Thymus (tissue), 11 donors: ENCODE measurements around the gene TNS3. TPM values are rescaled to one million over a fixed set of nuclear protein-coding genes. Genes with fewer than 3 reads are reported as not detected.

Experiments
- DNase-seq, 9 donors: peaks; one replicate each; pipeline ENCODE4 v3.0.0-alpha.2; 2013; ENCODE audit warnings: low spot score in 9 of 9, low read depth in 6 of 9, missing footprints in 1 of 9
- H3K27ac ChIP-seq, 2 donors: one replicate each; pipeline ENCODE4 v1.5.1; 2013; ENCODE audit warnings: control low read depth in 1 of 2, low read depth in 1 of 2, low read length in 1 of 2, mild to moderate bottlenecking in 1 of 2, moderate library complexity in 1 of 2
- H3K27me3 ChIP-seq, 2 donors: one replicate each; pipeline ENCODE4 v1.5.1; 2013; ENCODE audit warnings: low read length in 1 of 2; ENCODE audit not compliant: control insufficient read depth in 2 of 2, insufficient read depth in 1 of 2
- H3K36me3 ChIP-seq, 2 donors: one replicate each; pipeline ENCODE4 v1.5.1; 2013; ENCODE audit warnings: low read length in 1 of 2, mild to moderate bottlenecking in 1 of 2, moderate library complexity in 1 of 2; ENCODE audit not compliant: control insufficient read depth in 2 of 2, insufficient read depth in 2 of 2
- H3K4me1 ChIP-seq, 2 donors: one replicate each; pipeline ENCODE4 v1.5.1; 2013; ENCODE audit warnings: low read length in 2 of 2; ENCODE audit not compliant: control insufficient read depth in 2 of 2, insufficient read depth in 2 of 2
- H3K4me3 ChIP-seq, 2 donors: one replicate each; pipeline ENCODE4 v1.5.1; 2013; ENCODE audit warnings: low read length in 2 of 2, control low read depth in 1 of 2, mild to moderate bottlenecking in 1 of 2
- H3K9me3 ChIP-seq, 2 donors: one replicate each; pipeline ENCODE4 v1.5.1; 2013; ENCODE audit warnings: low read length in 1 of 2, mild to moderate bottlenecking in 1 of 2; ENCODE audit not compliant: control insufficient read depth in 2 of 2, insufficient read depth in 1 of 2
- WGBS: extraction: QIAGEN DNeasy Blood & Tissue Kit; methylation state at CpG from one replicate; pipeline ENCODE4 v1.1.7; 2013; 5-methylcytosine and 5-hydroxymethylcytosine counted together
- polyA plus RNA-seq: library from polyadenylated mRNA; stranded (reverse); fragments of 200-250 nt; gene quantifications from one replicate; pipeline ENCODE4 v1.2.3, GENCODE V29; 2013
- total RNA-seq: library from RNA; stranded (reverse); fragments of 120-200 nt; gene quantifications from one replicate; pipeline ENCODE4 v1.2.4, GENCODE V29; 2013
- donor health status: healthy.

TNS3 gene
- total and polyA plus RNA-seq, 2 donors, result 5.9 to 6.2 TPM

DNA sequence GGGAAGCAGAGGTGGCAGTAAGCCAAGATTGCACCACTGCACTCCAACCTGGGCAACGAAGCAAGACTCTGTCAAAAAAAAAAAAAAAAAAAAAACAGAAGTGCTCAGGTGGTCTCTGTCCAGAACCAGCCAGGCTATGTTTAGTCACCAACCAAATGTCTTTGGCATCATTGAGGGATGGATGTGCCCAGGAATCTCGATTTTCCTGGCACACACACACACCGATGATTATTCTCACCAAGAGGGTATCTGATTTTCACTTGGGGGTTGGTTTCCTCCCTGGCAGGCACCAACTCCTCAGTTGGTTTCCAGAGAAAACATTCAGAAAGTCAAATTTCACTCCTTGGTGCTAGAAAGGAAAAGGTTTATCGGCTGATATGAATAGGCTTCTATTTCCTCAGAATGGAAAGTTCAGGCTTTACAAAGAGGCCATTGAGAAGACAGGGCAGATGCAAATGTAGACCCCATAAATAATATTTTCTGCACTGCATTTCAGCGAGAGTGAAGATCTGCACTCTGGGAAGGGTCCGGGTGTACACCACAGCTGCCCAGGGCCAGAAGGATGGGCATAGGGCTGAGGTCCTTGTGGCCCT, 154.8 kb downstream of the TNS3 start:
- no peak overlapping the region for H3K27ac ChIP-seq
- no peak for DNase-seq
- H3K27me3 ChIP-seq, result no peaks in the 10 kb centered on the region
- no peaks in the 10 kb centered on the region for H3K9me3 ChIP-seq
- WGBS, result 85% methylated on average over 6 of the region's 6 CpGs
- no peaks in the 10 kb centered on the region for H3K4me1 ChIP-seq
- H3K4me3 ChIP-seq, result no peak overlapping the region
- H3K36me3 ChIP-seq, result no peaks in the 10 kb centered on the region

DNA sequence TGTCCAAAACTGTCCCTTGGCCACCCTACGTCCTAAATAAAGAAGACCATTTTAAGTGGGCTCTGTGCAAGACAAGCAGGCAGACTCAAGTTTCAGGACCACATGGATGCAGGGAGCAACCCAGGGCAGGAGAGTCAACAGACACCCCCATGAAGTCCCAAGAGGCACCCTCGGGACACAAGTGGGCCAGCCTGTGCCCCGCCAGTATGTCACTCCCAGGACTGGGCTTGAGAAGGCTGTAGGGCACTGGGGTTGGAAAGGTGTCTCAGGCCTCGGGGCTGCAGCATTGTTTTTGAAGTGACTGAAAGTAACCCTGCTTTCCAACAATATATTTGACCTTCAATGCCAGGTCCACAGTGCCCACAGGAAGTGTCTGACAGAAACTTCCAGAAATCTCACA, 157.4 kb downstream of the TNS3 start:
- no peak for DNase-seq
- 96% methylated on average over 4 of the region's 4 CpGs for WGBS
- H3K4me3 ChIP-seq, result no peak overlapping the region
- no peaks in the 10 kb centered on the region for H3K36me3 ChIP-seq
- no peak overlapping the region for H3K27ac ChIP-seq
- no peaks in the 10 kb centered on the region for H3K4me1 ChIP-seq
- no peaks in the 10 kb centered on the region for H3K27me3 ChIP-seq
- H3K9me3 ChIP-seq, result peaks cover 2 to 4% of the 10 kb centered on the region in 2 donors

DNA sequence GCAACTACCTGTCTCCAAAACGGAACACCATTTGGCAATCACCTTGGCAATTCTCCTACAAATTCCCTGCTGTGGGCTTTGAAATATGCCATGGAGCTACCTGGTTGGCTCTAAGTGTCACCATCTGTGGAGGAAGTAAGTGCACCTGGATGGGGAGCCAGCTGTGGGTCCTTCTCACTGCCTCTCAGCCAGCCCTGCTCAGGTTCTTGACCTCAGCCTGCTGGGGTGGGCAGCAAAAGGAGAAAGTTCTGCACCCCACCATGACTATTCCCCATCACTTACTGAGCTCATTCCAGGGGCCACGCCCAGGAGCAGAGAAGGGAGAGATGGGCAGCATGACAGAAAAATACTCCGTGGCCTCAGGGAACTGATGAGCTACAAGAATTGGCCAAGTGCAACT, 158.7 kb downstream of the TNS3 start:
- no peak overlapping the region for H3K4me3 ChIP-seq
- WGBS, result 99% methylated on average over 3 of the region's 3 CpGs
- H3K27me3 ChIP-seq, result no peaks in the 10 kb centered on the region
- DNase-seq, result no peak
- no peak overlapping the region for H3K27ac ChIP-seq
- no peaks in the 10 kb centered on the region for H3K36me3 ChIP-seq
- H3K9me3 ChIP-seq, result peaks cover 2 to 4% of the 10 kb centered on the region in 2 donors
- no peaks in the 10 kb centered on the region for H3K4me1 ChIP-seq

DNA sequence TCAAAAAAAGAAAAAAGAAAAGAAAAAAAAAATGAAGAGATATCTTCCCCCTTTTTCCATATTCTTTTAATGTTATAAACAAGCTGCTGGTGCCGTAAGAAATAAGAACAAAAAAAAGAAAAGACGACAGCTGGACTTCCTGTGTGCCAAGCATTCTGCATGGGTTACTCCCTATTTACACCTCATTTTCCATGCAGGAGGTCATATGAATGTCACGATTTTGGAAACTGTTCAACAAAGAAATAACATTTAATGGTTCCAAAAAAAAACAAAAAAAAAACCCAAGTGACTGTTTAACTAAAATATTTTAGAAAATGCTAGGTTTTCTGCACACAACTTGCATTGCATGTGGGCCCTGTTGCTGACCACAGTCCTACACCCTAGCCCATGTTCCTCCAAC, 159.3 kb downstream of the TNS3 start:
- H3K4me3 ChIP-seq, result no peak overlapping the region
- no peak for DNase-seq
- H3K9me3 ChIP-seq, result peaks cover 2 to 4% of the 10 kb centered on the region in 2 donors
- no peak overlapping the region for H3K27ac ChIP-seq
- WGBS, result 96% methylated on average over 3 of the region's 3 CpGs
- no peaks in the 10 kb centered on the region for H3K36me3 ChIP-seq
- no peaks in the 10 kb centered on the region for H3K27me3 ChIP-seq
- H3K4me1 ChIP-seq, result no peaks in the 10 kb centered on the region

DNA sequence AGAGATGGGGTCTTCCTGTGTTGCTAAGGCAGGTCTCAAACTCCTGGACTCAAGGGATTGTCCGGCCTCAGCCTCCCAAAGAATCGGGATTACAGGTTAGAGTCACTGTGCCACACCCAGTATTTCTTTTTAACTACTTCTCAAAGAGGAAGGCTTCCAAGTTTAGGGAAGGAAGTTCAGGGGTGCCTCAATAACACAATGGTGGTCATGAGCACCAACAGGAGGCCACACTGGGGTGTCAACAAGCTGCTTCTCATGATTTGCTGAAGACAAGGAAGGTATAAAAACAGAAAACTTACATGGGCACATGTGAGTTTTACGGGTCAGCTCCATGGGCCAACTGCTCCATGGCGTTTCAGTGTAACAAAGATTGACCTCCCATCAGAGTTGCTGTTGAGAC, 160.5 kb downstream of the TNS3 start:
- H3K4me1 ChIP-seq, result no peaks in the 10 kb centered on the region
- H3K27me3 ChIP-seq, result no peaks in the 10 kb centered on the region
- no peak overlapping the region for H3K27ac ChIP-seq
- no peak overlapping the region for H3K4me3 ChIP-seq
- DNase-seq, result no peak
- peaks cover 2 to 4% of the 10 kb centered on the region in 2 donors for H3K9me3 ChIP-seq
- WGBS, result 94% methylated on average over 4 of the region's 4 CpGs
- no peaks in the 10 kb centered on the region for H3K36me3 ChIP-seq

DNA sequence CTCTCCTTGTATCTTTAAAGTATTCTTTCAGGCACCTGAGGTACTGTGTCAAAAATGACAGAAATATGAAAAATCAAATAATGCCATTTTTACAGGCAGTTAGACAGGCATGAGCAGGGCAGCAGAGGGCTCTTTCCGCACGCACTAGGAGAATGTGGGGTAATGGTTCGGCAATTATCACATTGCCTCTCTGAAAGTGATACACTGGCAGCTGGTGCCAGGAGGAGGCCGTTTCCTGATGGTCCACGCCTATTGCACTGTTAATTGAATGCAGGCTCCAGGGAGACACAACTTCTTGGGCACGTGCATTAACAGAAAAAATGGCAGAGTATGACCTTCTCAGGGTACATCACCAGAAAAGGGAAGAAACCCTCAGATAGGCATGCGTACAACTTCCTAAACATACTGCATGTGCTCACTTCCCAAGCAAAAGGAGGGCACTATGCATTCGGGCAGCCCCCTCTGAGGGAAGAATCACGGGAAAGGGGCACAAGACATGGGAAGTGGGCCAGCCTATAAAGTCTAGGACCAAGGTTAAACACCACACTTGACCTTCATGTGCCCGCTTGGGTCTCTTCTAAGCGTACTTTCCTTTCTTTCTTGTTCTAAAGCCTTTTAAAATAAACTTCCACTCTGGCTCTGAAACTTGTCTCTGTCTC, 161.7 kb downstream of the TNS3 start:
- no peaks in the 10 kb centered on the region for H3K27me3 ChIP-seq
- 96% methylated on average over 11 of the region's 11 CpGs for WGBS
- no peaks in the 10 kb centered on the region for H3K4me1 ChIP-seq
- DNase-seq, result no peak
- H3K36me3 ChIP-seq, result no peaks in the 10 kb centered on the region
- H3K9me3 ChIP-seq, result peaks cover 2 to 4% of the 10 kb centered on the region in 2 donors
- H3K27ac ChIP-seq, result no peak overlapping the region
- no peak overlapping the region for H3K4me3 ChIP-seq

DNA sequence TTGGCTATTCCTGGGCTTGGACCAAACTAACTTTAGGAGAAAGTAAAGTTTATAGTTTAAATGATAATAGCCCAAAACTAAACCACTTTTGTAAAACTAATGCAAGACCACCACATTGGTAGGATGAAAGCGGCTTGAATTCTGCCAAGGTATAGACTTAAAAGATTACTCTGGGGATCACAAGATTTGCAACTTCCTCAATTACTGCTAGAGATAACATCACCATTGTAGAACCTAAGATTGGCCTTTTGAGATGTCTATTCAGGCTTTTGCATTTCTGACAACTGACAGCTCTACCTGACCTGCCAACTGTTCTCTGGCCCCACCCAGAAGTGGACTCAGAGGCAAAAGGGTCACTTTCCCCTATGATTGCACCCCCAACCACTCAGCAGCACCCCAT, 162.4 kb downstream of the TNS3 start:
- 95% methylated on average over 1 of the region's 1 CpG for WGBS
- H3K27me3 ChIP-seq, result no peaks in the 10 kb centered on the region
- no peaks in the 10 kb centered on the region for H3K36me3 ChIP-seq
- H3K4me3 ChIP-seq, result no peak overlapping the region
- no peak for DNase-seq
- peaks cover 2 to 4% of the 10 kb centered on the region in 2 donors for H3K9me3 ChIP-seq
- no peaks in the 10 kb centered on the region for H3K4me1 ChIP-seq
- H3K27ac ChIP-seq, result no peak overlapping the region

DNA sequence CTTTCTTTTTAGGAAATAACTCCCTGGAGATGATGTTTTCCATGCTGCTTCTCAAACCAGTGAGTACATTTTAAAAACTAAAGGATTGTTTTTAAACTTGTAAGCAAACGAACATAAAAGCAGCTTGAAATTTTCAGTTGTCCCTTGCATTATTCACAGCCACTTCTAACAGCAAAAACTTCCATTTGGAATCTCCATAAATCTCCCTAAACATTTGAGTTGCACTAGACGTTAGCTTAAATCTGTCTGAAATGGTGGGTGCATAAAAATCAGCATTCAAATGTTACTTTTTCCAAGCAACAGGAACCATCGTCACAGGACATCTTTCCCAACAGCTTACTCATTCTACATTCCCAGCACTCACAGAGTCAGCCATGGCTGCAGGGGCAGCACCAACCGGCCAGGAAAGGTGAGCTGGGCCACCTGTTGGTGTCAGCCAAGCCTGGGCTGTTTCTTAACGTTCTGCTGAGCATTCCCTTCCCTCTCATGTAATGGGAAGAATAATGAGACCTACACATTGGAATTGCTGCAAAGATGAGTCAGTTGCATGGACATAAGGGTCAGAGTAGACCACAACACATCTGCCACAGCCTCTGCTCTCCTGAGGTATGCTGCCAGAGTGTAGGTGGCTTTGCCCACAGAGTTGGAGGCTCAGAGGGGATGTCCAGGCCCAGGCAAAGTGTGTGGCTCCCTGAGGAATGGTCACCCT, 163.2 kb downstream of the TNS3 start:
- peaks cover 2 to 4% of the 10 kb centered on the region in 2 donors for H3K9me3 ChIP-seq
- H3K27ac ChIP-seq, result no peak overlapping the region
- no peaks in the 10 kb centered on the region for H3K27me3 ChIP-seq
- WGBS, result 94% methylated on average over 5 of the region's 5 CpGs
- H3K4me3 ChIP-seq, result no peak overlapping the region
- no peaks in the 10 kb centered on the region for H3K36me3 ChIP-seq
- DNase-seq, result no peak
- no peaks in the 10 kb centered on the region for H3K4me1 ChIP-seq
